Measurements from ENCODE around the gene MAP3K13. TPM values are rescaled to one million over a fixed set of nuclear protein-coding genes. Genes with fewer than 3 reads are reported as not detected.

MAP3K13 gene
- total RNA-seq, 1 experiment from 2014 or later: 10.6 TPM

DNA sequence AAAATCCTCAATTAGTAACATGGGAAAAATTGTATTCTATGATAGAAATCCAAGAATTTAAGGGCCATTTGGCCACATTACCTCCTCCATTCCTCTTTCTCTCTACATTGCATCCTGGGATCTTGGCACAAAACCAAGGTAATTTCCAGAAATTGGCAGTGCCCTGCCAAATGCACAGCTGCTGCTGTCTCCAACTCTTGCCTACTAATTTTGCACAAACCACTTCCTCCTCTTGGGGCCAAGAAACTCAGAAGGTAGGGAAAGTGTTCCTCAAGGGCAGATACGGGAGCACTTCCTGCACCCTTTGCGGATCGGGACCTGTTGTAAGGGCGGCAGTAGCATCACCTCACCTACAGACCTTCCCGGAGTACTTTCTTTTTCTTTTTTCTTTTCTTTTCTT, 57.8 kb downstream of the MAP3K13 start:
- Mint-ChIP-seq H3K4me1 (peaks cover 0 to 6% of the 10 kb centered on the region in 2 experiments; a peak in 3 of 4 replicates), H3K27ac (no peak overlapping the region), H3K27me3 (ENCODE audit: low read depth) (no peaks in the 10 kb centered on the region), H3K9me3 (no peaks in the 10 kb centered on the region; a peak in 1 of 5 replicates), H3K36me3 (ENCODE audit: insufficient read depth in 1 of 3, low read depth in 3 of 3) (no peaks in the 10 kb centered on the region), H3K4me3 (no peak overlapping the region)
- Histone ChIP-seq H3K18ac (ENCODE audit: insufficient read length, low read depth, low read length) (no peak overlapping the region), H3K4me1 (ENCODE audit: insufficient read depth, low read length) (no peaks in the 10 kb centered on the region), H3K4me2 (ENCODE audit: insufficient read depth, insufficient read length, low read length) (no peak overlapping the region), H3K9me3 (ENCODE audit: control insufficient read depth, low read depth, low read length) (no peaks in the 10 kb centered on the region), H3K27ac (ENCODE audit: insufficient read length, low read depth, low read length) (no peak overlapping the region), H3K23me2 (ENCODE audit: insufficient read length, low read depth, low read length, poor library complexity, severe bottlenecking) (no peaks in the 10 kb centered on the region), H2BK15ac (ENCODE audit: low read depth, low read length) (no peak overlapping the region), H3K23ac (ENCODE audit: insufficient read length, low read depth, low read length) (no peak overlapping the region), H2AK5ac (ENCODE audit: insufficient read length, low read length) (no peak overlapping the region), H3K14ac (ENCODE audit: insufficient read depth, low read length) (no peak overlapping the region), H4K20me1 (ENCODE audit: control insufficient read depth, insufficient read depth, insufficient read length) (no peaks in the 10 kb centered on the region), H2BK5ac (ENCODE audit: insufficient read length, low read length) (no peak overlapping the region), H4K5ac (ENCODE audit: insufficient read length, low read depth, low read length) (no peak overlapping the region), H2BK120ac (ENCODE audit: low read depth, low read length, poor library complexity, severe bottlenecking) (no peak overlapping the region), H4K91ac (ENCODE audit: insufficient read length, low read depth, low read length) (no peak overlapping the region), H4K8ac (replicated peaks; ENCODE audit: insufficient read length, low read depth, low read length) (no peak overlapping the region), H3T11ph (ENCODE audit: low read length) (no peak overlapping the region), H2AFZ (ENCODE audit: low read length) (no peak overlapping the region), H3K79me2 (ENCODE audit: insufficient read depth, low read length) (no peaks in the 10 kb centered on the region), H3K9ac (ENCODE audit: extremely low read depth, insufficient read length, low read length) (no peak overlapping the region), H2BK20ac (ENCODE audit: low read depth, low read length, poor library complexity, severe bottlenecking) (no peak overlapping the region), H3K79me1 (ENCODE audit: insufficient read depth, low read depth, low read length, poor library complexity, severe bottlenecking) (no peaks in the 10 kb centered on the region), H3K56ac (ENCODE audit: insufficient read length, low read depth, low read length) (no peak overlapping the region), H3K27me3 (ENCODE audit: insufficient read depth, low read length) (no peaks in the 10 kb centered on the region), H2BK12ac (ENCODE audit: insufficient read length, low read depth, low read length) (no peak overlapping the region), H3K4ac (ENCODE audit: low read depth, low read length) (no peak overlapping the region)
- TF ChIP-seq, protein P1, sequence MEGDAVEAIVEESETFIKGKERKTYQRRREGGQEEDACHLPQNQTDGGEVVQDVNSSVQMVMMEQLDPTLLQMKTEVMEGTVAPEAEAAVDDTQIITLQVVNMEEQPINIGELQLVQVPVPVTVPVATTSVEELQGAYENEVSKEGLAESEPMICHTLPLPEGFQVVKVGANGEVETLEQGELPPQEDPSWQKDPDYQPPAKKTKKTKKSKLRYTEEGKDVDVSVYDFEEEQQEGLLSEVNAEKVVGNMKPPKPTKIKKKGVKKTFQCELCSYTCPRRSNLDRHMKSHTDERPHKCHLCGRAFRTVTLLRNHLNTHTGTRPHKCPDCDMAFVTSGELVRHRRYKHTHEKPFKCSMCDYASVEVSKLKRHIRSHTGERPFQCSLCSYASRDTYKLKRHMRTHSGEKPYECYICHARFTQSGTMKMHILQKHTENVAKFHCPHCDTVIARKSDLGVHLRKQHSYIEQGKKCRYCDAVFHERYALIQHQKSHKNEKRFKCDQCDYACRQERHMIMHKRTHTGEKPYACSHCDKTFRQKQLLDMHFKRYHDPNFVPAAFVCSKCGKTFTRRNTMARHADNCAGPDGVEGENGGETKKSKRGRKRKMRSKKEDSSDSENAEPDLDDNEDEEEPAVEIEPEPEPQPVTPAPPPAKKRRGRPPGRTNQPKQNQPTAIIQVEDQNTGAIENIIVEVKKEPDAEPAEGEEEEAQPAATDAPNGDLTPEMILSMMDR (conservative IDR thresholded peaks at IDR 0.05): no peak
- no peak for DNase-seq
- no CpG with 5 or more reads among the region's 5 CpGs for WGBS (ENCODE audit: extremely low coverage, insufficient read length, low lambda C conversion rate)

Data from H9 (cell line).